Mesenchymal stem cell (in vitro differentiated cells and primary cell): ENCODE measurements around the gene PSME1.

Source experiments
- DNase-seq: peaks from one replicate; pipeline ENCODE4 v3.0.0-alpha.2; 2013
- H2AFZ ChIP-seq: one replicate; pipeline ENCODE4 v1.6.1; 2013; ENCODE audit warnings: low read depth, mild to moderate bottlenecking, control low read depth, inconsistent platforms, low read length, moderate library complexity
- H2AK5ac ChIP-seq: 2 replicates; pipeline ENCODE4 v1.6.1; 2013; ENCODE audit warnings: low read length, moderate library complexity, mild to moderate bottlenecking, inconsistent platforms; ENCODE audit not compliant: severe bottlenecking
- H2BK120ac ChIP-seq: one replicate; pipeline ENCODE4 v1.6.1; 2013; ENCODE audit warnings: low read depth, mild to moderate bottlenecking, inconsistent platforms, low read length, moderate library complexity
- H2BK12ac ChIP-seq, 2 experiments: one replicate each; pipeline ENCODE4 v1.6.1; 2013; ENCODE audit warnings: inconsistent platforms in 2 of 2, low read length in 2 of 2, mild to moderate bottlenecking in 2 of 2, moderate library complexity in 2 of 2, control low read depth in 1 of 2
- H2BK15ac ChIP-seq: one replicate; pipeline ENCODE4 v1.6.1; 2013; ENCODE audit warnings: mild to moderate bottlenecking, low read depth, inconsistent platforms; ENCODE audit not compliant: poor library complexity, severe bottlenecking
- H2BK5ac ChIP-seq: 2 replicates; pipeline ENCODE4 v1.6.1; 2013; ENCODE audit warnings: low read depth, mild to moderate bottlenecking, low read length, control low read depth, inconsistent platforms; ENCODE audit not compliant: poor library complexity, severe bottlenecking
- H3K14ac ChIP-seq, 2 experiments: one replicate each; pipeline ENCODE4 v1.6.1; 2013; ENCODE audit warnings: inconsistent platforms in 2 of 2, low read length in 2 of 2, control low read depth in 1 of 2, mild to moderate bottlenecking in 1 of 2, moderate library complexity in 1 of 2
- H3K18ac ChIP-seq, 2 experiments: one replicate each; pipeline ENCODE4 v1.6.1; 2013; ENCODE audit warnings: inconsistent platforms in 2 of 2, low read length in 2 of 2, control low read depth in 1 of 2, low read depth in 1 of 2, mild to moderate bottlenecking in 1 of 2
- H3K23ac ChIP-seq, 2 experiments: one replicate each; pipeline ENCODE4 v1.6.1; 2013; ENCODE audit warnings: inconsistent platforms in 2 of 2, low read length in 2 of 2, mild to moderate bottlenecking in 2 of 2, moderate library complexity in 2 of 2, control low read depth in 1 of 2
- H3K27ac ChIP-seq: 2 replicates; pipeline ENCODE4 v1.5.1; 2013; ENCODE audit warnings: mild to moderate bottlenecking, moderate library complexity, low read length, control low read depth, inconsistent platforms; ENCODE audit not compliant: poor library complexity, severe bottlenecking
- H3K27me3 ChIP-seq, 2 experiments: 2 replicates each; pipeline versions ENCODE4 v1.6.1 to v1.7.0; 2013; ENCODE audit warnings: low read length in 2 of 2, mild to moderate bottlenecking in 2 of 2, moderate library complexity in 2 of 2, control low read depth in 1 of 2, inconsistent platforms in 1 of 2; ENCODE audit not compliant: control insufficient read depth in 1 of 2, insufficient read depth in 1 of 2
- H3K36me3 ChIP-seq, 2 experiments: 2 replicates each; pipeline versions ENCODE4 v1.6.1 to v1.7.0; 2013; ENCODE audit warnings: low read length in 2 of 2, control low read depth in 1 of 2, inconsistent platforms in 1 of 2, low read depth in 1 of 2, mild to moderate bottlenecking in 1 of 2; ENCODE audit not compliant: insufficient read depth in 2 of 2, control insufficient read depth in 1 of 2
- H3K4ac ChIP-seq, 2 experiments: one replicate each; pipeline ENCODE4 v1.6.1; 2013; ENCODE audit warnings: inconsistent platforms in 2 of 2, low read length in 2 of 2, mild to moderate bottlenecking in 2 of 2, moderate library complexity in 2 of 2, control low read depth in 1 of 2, low read depth in 1 of 2
- H3K4me1 ChIP-seq: 2 replicates; pipeline ENCODE4 v1.6.1; 2013; ENCODE audit warnings: low read depth, low read length, control low read depth; ENCODE audit not compliant: control insufficient read depth, insufficient read depth
- H3K4me2 ChIP-seq: 2 replicates; pipeline ENCODE4 v1.6.1; 2013; ENCODE audit warnings: low read length, mild to moderate bottlenecking, inconsistent platforms; ENCODE audit not compliant: poor library complexity, severe bottlenecking
- H3K4me3 ChIP-seq, 2 experiments: 2 replicates each; pipeline versions ENCODE4 v1.5.1 to v1.7.0; 2013; ENCODE audit warnings: low read length in 2 of 2, mild to moderate bottlenecking in 2 of 2, control low read depth in 1 of 2, low read depth in 1 of 2; ENCODE audit not compliant: insufficient read depth in 1 of 2
- H3K79me1 ChIP-seq: replicated peaks from 2 replicates; pipeline ENCODE4 v1.6.1; 2013; ENCODE audit warnings: mild to moderate bottlenecking, control low read depth, low read length, inconsistent platforms; ENCODE audit not compliant: poor library complexity, severe bottlenecking
- H3K9ac ChIP-seq: 2 replicates; pipeline ENCODE4 v1.7.0; 2013; ENCODE audit warnings: mild to moderate bottlenecking, low read length, moderate library complexity
- H3K9me3 ChIP-seq: 2 replicates; pipeline ENCODE4 v1.7.0; 2013; ENCODE audit warnings: mild to moderate bottlenecking, low read length; ENCODE audit not compliant: control insufficient read depth
- H4K8ac ChIP-seq: one replicate; pipeline ENCODE4 v1.6.1; 2013; ENCODE audit warnings: inconsistent platforms, mild to moderate bottlenecking, low read length, moderate library complexity
- H4K91ac ChIP-seq: one replicate; pipeline ENCODE4 v1.6.1; 2013; ENCODE audit warnings: mild to moderate bottlenecking, low read length, inconsistent platforms
- WGBS: methylation state at CpG from one replicate; pipeline ENCODE4 v1.1.7; 2013; ENCODE audit warnings: mixed read lengths; 5-methylcytosine and 5-hydroxymethylcytosine counted together

The PSME1 gene

GRCh38 chr14:24100197-24100981 is 35.6 kb upstream of the PSME1 start:
- Histone ChIP-seq H3K9ac (no peak overlapping the region), H2BK12ac (no peak overlapping the region), H3K4me2 (no peak overlapping the region), H2BK5ac (no peak overlapping the region), H3K4me3 (no peak overlapping the region), H2BK120ac (no peak overlapping the region), H4K91ac (no peak overlapping the region), H3K27me3 (no peaks in the 10 kb centered on the region), H3K79me1 (peaks cover 11% of the 10 kb centered on the region), H3K18ac (no peak overlapping the region), H3K23ac (no peak overlapping the region), H2AFZ (no peak overlapping the region), H2BK15ac (no peak overlapping the region), H3K4me1 (peaks cover 4% of the 10 kb centered on the region), H3K27ac (no peak overlapping the region), H2AK5ac (no peak overlapping the region), H3K14ac (no peak overlapping the region), H4K8ac (no peak overlapping the region), H3K4ac (no peak overlapping the region), H3K9me3 (no peaks in the 10 kb centered on the region), H3K36me3 (peaks cover 20 to 37% of the 10 kb centered on the region in 2 experiments)
- 93% methylated on average over 4 of the region's 4 CpGs for WGBS
- no peak for DNase-seq

DNA sequence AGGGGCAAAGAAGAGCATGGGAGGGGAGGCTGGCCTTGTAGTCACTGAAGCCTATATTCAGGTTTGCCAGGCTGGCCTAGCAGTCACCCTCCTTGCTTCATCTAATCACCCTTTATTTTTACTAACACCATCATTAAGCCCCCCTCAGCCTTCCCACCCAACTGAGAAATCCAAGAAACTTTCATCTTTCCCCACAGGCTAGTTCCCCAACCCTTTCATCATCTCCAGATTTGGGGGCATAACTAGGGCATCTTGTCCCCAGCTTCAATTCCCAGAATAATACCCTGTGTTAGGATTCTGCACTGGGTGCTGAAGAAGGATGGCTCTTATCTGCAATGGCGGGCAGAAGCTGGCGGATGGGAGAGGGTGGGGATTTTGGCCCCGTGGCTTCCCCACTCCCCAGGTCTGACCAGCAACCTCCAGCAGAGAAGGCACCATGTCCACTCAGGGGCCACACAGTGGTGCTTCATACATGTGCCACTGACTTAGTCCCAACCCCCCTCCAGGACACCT is 35.0 kb upstream of the PSME1 start:
- no peak overlapping the region for H3K4me2 ChIP-seq
- no peak for DNase-seq
- no peak overlapping the region for H4K8ac ChIP-seq
- H2AFZ ChIP-seq = no peak overlapping the region
- H3K4me3 ChIP-seq = no peak overlapping the region
- no peak overlapping the region for H2AK5ac ChIP-seq
- H2BK15ac ChIP-seq = no peak overlapping the region
- H3K27me3 ChIP-seq = no peaks in the 10 kb centered on the region
- WGBS = 96% methylated on average over 3 of the region's 3 CpGs
- no peaks in the 10 kb centered on the region for H3K4me1 ChIP-seq
- peaks cover 20 to 37% of the 10 kb centered on the region in 2 experiments for H3K36me3 ChIP-seq
- H3K23ac ChIP-seq = no peak overlapping the region
- no peak overlapping the region for H2BK5ac ChIP-seq
- no peak overlapping the region for H3K18ac ChIP-seq
- H3K14ac ChIP-seq = no peak overlapping the region
- no peak overlapping the region for H4K91ac ChIP-seq
- no peak overlapping the region for H2BK12ac ChIP-seq
- H3K27ac ChIP-seq = no peak overlapping the region
- no peak overlapping the region for H3K4ac ChIP-seq
- H3K79me1 ChIP-seq = peaks cover 8% of the 10 kb centered on the region
- no peaks in the 10 kb centered on the region for H3K9me3 ChIP-seq
- no peak overlapping the region for H2BK120ac ChIP-seq
- no peak overlapping the region for H3K9ac ChIP-seq

DNA sequence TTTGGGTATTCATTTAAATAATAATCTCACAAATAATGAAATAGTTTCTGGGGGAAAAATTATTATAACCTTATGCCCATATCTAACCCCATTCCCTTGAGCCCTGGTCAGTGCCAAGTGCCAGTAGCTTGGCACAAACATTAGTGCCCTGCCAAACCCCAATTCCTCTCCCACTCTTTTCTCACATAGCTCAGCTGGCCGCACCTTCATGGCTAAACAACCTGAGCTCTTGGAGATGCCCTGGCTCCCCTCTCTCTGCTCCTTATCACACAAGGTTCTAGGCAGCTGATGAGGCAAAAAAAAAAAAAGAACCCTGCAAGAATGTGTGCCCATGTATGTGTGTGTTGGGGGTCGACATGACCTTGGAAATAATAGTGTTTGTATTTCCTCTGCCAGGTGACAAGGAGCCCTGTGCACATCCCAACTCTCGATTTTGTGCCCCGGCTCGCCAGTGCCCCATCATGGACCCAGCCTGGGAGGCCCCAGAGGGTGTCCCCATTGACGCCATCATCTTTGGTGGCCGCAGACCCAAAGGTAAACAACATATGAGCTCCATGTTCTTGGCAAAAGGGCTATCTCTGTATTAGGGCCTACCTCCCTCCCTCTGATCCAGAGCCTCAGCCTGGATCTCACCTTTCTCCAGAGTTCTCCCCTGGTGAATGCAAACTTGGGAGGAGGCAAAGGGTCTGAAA is 33.5 kb upstream of the PSME1 start:
- no peak overlapping the region for H2AK5ac ChIP-seq
- H2AFZ ChIP-seq = no peak overlapping the region
- H3K4me1 ChIP-seq = no peaks in the 10 kb centered on the region
- H3K18ac ChIP-seq = no peak overlapping the region
- H3K23ac ChIP-seq = no peak overlapping the region
- H3K4me2 ChIP-seq = no peak overlapping the region
- no peak overlapping the region for H2BK120ac ChIP-seq
- no peak overlapping the region for H3K14ac ChIP-seq
- no peak overlapping the region for H3K9ac ChIP-seq
- 90% methylated on average over 7 of the region's 7 CpGs for WGBS
- H3K9me3 ChIP-seq = no peaks in the 10 kb centered on the region
- H4K8ac ChIP-seq = no peak overlapping the region
- no peak overlapping the region for H3K27ac ChIP-seq
- no peak overlapping the region for H2BK5ac ChIP-seq
- H3K36me3 ChIP-seq = peaks cover 20 to 33% of the 10 kb centered on the region in 2 experiments
- H2BK12ac ChIP-seq = no peak overlapping the region
- no peaks in the 10 kb centered on the region for H3K27me3 ChIP-seq
- peaks cover 2% of the 10 kb centered on the region for H3K79me1 ChIP-seq
- no peak overlapping the region for H3K4me3 ChIP-seq
- H4K91ac ChIP-seq = no peak overlapping the region
- no peak for DNase-seq
- no peak overlapping the region for H2BK15ac ChIP-seq
- no peak overlapping the region for H3K4ac ChIP-seq

DNA sequence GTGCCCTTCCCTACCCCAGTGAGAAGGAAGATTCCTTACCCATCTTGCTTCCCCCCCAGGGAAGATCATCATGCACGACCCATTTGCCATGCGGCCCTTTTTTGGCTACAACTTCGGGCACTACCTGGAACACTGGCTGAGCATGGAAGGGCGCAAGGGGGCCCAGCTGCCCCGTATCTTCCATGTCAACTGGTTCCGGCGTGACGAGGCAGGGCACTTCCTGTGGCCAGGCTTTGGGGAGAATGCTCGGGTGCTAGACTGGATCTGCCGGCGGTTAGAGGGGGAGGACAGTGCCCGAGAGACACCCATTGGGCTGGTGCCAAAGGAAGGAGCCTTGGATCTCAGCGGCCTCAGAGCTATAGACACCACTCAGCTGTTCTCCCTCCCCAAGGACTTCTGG is 32.5 kb upstream of the PSME1 start:
- WGBS = 98% methylated on average over 13 of the region's 13 CpGs
- Histone ChIP-seq H2AK5ac (no peak overlapping the region), H3K27me3 (no peaks in the 10 kb centered on the region), H3K36me3 (peaks cover 20 to 26% of the 10 kb centered on the region in 2 experiments), H4K91ac (no peak overlapping the region), H3K14ac (no peak overlapping the region), H2BK120ac (no peak overlapping the region), H2BK12ac (no peak overlapping the region), H3K9me3 (no peaks in the 10 kb centered on the region), H2AFZ (no peak overlapping the region), H3K4me3 (no peak overlapping the region), H3K18ac (no peak overlapping the region), H2BK5ac (no peak overlapping the region), H3K4ac (no peak overlapping the region), H3K23ac (no peak overlapping the region), H2BK15ac (no peak overlapping the region), H3K4me2 (no peak overlapping the region), H3K27ac (no peak overlapping the region), H4K8ac (no peak overlapping the region), H3K9ac (no peak overlapping the region), H3K79me1 (no peaks in the 10 kb centered on the region), H3K4me1 (no peaks in the 10 kb centered on the region)
- DNase-seq = no peak
